ENCODE results near the gene GRK2.
A peak's percentile ranks its signal among the peaks of the same experiment; 100 is the strongest.

GRCh38 chr11:67280788-67281551 lies 14.7 kb downstream of the GRK2 start:
- TF ChIP-seq TAF1 (IDR thresholded peaks at IDR 0.05; ENCODE audit: borderline replicate concordance, low read depth, low read length) (no peak), POLR2A (IDR thresholded peaks at IDR 0.05; ENCODE audit: low read depth, low read length) (0 out of 2 replicates have a peak, but pooled peaks have one; percentile 19)

Measured in GM12892 (cell line).